NCI-H128 (cell line): ENCODE results near the gene DCUN1D5.

Source experiments
- DNase-seq: peaks from one replicate; lab custom pipeline; 2025; ENCODE audit not compliant: unreplicated experiment; lab: John Stamatoyannopoulos, UW

DCUN1D5 gene

DNA sequence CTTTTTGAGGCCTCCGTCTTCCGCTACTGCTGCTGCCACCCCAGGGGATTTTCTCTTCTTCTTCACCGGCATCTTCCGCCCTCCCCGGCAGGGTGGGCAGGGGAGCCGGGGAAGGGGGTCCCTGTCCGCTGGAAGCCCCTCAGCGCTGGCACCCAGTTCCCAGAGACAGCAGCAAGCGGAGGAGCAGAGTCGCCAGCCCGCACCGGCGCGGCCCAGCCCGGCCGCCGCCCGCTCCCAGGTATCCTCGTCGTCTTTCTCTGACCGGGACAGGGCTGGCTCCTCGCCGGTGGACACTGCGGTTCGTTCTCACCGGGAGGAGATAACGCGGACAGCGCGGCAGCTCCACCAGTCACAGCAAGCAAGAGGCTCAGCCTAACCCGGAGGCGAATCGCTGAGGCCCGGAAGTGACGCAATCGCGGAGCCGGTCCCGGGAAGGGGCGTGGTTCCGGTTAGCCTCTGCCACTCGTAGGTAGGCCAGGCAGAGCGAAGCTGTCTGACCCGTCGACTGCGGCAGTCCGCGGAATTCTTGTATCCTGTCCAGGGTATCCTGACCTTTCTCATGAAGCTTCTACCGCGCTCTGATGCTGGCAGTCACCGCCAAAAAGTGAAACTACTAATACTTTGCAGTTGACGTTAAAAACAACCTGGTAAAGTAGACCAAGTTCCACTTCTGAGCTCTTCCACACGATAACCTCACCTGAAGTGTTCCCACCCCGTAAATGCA lies at the start of gene DCUN1D5:
TSS of gene DCUN1D5 (minus strand) at position 360 of the 724 bp plus-strand sequence. CDS start at position 72, 288 bp downstream.
- DNase-seq, result peak; percentile 62

GRCh38 chr11:103125462-103125861 lies 33.5 kb upstream of the DCUN1D5 start:
- DNase-seq, result no peak

- DNase-seq, result no peak
These were observed 22.9 kb upstream of the DCUN1D5 start for GRCh38 chr11:103114836-103115235.

- DNase-seq, result no peak
These were observed 20.4 kb upstream of the DCUN1D5 start for GRCh38 chr11:103112364-103112763.

GRCh38 chr11:103111400-103111799 lies 19.4 kb upstream of the DCUN1D5 start:
- DNase-seq, result no peak

DNA sequence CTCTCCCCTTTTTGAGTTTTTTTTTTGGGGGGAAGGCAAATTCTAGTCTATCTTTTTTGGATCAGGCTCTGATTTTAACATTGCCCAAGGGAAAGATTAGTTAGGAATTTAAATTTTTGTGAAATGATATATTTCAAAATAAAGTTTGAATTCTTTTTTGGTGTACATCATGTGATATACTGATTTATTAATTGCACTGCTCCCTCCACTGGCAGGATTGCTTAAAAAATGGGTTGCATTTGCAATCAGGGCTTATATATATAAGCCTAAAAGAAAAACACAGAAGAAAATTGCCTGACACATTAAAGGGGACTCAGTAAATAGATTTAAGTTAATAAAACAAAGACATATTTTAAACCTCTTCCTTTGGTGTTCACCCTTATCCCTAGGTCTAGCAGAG lies 18.4 kb upstream of the DCUN1D5 start:
- no peak for DNase-seq

- DNase-seq, result no peak
These were observed 17.9 kb upstream of the DCUN1D5 start for GRCh38 chr11:103109818-103110388.

GRCh38 chr11:103108933-103109817 lies 17.2 kb upstream of the DCUN1D5 start, which contains the start of gene DYNC2H1:
Gene DYNC2H1 (plus strand): TSS chr11:103109426. CDS start chr11:103109575, 149 bp downstream.
- DNase-seq, result peak; percentile 78

DNA sequence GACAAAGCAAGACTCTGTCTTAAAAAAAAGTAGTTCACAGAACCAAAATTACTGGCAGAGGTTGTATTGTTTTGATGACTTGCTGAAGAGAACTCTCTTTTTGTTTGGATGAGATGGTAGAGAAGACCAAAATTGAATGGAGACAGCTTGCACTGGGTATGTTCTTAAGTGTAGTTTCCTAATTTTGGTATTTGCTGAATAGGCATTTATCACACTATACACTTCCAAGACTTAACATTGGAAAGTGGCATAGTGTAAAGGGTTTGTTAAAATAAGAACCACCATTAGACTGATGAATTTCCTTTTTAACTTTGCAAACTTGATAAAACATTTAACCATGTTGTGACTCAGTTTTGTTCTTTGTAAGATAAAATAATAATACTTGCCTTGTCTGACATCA lies 5.3 kb upstream of the DCUN1D5 start:
- DNase-seq, result no peak

- no peak for DNase-seq
These were observed 728 bp downstream of the DCUN1D5 start for GRCh38 chr11:103091064-103091800.

- DNase-seq, result no peak
These were observed 5.5 kb downstream of the DCUN1D5 start for GRCh38 chr11:103086461-103086860.

GRCh38 chr11:103085758-103086365 lies 6.1 kb downstream of the DCUN1D5 start:
- DNase-seq, result no peak

- DNase-seq, result no peak
These were observed 12.1 kb downstream of the DCUN1D5 start for GRCh38 chr11:103079833-103080232.

DNA sequence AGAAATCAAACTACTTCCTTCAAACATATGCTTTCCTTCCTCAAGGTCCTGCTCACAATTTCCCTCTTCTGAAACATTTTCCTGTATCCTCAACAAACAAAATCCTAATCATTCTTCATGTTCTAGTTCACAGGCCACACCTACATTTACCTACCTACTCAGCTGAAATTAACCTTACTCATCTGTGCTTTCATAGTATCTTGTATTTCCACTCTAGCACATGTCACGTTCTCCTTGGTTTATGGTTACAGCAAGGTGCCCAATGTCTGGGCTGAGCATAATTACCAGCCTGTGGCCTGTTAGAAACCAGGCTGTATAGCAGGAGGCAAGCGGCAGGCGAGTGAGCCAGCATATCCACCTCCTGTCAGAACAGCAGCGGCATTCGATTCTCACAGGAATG lies 13.2 kb downstream of the DCUN1D5 start:
- DNase-seq, result no peak

DNA sequence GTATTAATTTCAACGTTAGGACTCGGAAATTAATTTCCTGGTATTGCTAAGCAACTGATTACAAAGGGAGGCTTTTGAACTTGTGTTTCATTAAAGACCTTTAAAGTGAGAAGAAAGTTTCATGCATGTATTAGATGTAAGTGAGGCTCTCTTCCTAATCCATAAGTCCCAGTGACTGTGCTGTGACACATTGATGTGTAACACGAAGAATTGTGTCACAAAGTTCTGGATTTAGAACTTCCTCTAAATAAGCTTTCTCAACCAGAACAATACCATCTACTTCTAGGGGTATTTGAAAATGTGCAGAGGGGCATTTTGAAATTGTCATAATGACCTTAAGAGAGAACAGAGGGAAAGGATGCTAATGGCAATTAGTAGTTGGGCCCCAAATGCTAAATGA lies 14.4 kb downstream of the DCUN1D5 start:
- DNase-seq, result no peak

GRCh38 chr11:103076361-103076760 lies 15.6 kb downstream of the DCUN1D5 start:
- DNase-seq, result no peak

DNA sequence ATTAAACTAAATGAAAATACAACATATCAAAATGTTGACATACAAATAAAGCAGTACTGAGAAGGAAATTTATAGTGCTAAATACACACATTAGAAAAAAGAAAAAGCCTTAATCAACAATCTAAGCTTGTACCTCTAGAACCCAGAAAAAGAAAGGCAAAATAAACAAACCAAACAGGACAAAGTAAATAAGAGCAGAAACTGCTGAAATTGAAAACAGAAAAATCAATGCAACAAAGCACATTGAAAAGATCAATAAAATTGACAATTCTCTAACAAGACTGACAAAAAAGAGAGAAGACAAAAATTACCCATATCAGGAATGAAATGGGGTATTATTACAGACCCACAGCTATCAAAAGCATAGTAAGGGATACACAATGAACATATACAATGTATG lies 21.0 kb downstream of the DCUN1D5 start:
- no peak for DNase-seq

DNA sequence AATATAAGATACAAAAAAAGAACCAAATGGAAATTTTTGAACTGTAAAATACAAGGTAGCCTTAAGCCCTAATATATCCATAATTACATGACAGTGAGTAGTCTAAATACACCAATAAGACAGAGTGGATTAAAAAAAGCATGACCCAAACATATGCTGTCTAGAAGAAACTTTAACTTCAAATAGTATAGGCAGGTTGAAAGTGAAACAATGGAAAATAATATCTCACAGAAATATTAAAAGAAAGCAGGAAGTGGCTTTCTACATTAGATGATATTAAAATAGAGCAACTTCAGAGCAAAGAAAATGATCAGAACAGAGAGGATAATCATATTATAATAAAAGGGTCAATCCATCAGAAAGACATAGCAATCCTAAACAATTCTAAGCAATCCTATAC lies 21.8 kb downstream of the DCUN1D5 start:
- no peak for DNase-seq

DNA sequence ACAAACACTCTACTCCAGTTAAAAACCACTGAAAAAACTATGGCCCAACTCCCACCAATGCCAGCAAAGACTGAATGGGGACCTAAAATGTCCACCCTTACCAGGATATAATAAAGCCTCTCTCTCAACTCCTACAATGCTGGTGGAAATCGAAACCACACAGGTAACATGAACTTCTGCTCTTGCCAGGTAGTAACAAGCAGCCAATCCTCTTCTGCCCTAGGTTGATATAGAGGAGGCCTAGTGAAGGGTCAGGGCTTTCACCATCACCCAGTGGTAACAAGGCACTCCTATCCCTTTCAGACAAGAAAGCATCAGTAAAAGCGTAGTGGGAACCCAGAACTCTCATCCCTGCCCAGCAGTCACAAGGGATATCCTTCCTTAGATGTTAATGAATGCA lies 22.6 kb downstream of the DCUN1D5 start:
- no peak for DNase-seq

GRCh38 chr11:103067118-103067517 lies 24.8 kb downstream of the DCUN1D5 start:
- DNase-seq, result no peak

DNA sequence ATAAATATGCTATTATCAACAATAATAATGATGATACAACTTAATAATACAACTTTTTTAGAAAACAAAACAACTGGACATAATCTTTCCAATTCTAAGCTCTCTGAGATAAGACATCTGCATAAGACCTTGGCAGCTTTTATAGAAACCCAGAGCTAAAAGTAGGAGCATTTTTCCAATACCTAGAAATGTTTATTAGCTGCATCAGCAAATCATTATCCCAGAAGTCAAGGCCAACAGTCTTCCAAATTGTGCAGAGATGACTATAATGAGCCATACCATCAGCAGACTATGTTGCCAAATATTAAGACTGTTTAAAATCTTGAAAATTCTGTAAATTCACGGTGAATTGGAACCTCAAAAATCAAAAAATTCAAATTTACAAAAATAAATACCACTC lies 30.3 kb downstream of the DCUN1D5 start:
- no peak for DNase-seq
